AG10803 (cell line): Measurements from ENCODE around the gene CNNM3.

Source experiments
- DNase-seq: peaks from one replicate; pipeline ENCODE4 v3.0.0; 2010; ENCODE audit warnings: low read depth
- H3K4me3 ChIP-seq: 2 replicates; pipeline ENCODE4 v1.5.1; 2011; ENCODE audit warnings: mild to moderate bottlenecking, low read length, control low read depth
- TF ChIP-seq, protein P1 (sequence below): conservative IDR thresholded peaks from 2 replicates; pipeline ENCODE4 v1.5.1; 2011; ENCODE audit warnings: mild to moderate bottlenecking, low read length, control low read depth, inconsistent platforms

The CNNM3 gene

DNA sequence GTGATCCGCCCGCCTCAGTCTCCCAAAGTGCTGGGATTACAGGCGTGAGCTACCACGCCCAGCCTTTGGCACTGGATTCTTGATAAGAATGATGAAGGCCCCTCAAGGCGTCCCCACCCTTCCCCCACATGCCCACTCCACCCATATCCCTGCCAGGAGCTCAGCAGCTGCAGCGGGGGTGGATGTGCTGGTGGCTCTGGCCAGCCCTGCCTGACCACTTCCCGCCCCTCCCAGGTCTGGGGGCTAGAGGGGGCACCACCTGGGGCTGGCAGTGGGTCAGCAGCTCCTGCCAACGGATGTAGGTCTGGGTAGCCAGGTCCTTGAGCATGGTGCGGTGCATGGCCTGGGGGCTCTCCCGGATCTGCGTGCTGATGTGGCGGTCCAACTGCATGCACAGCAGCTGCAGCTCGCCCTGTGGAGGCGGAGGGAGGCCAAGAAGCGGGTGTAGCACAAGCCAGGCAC, 61.6 kb downstream of the CNNM3 start:
- no peak overlapping the region for H3K4me3 ChIP-seq
- TF ChIP-seq, protein P1, sequence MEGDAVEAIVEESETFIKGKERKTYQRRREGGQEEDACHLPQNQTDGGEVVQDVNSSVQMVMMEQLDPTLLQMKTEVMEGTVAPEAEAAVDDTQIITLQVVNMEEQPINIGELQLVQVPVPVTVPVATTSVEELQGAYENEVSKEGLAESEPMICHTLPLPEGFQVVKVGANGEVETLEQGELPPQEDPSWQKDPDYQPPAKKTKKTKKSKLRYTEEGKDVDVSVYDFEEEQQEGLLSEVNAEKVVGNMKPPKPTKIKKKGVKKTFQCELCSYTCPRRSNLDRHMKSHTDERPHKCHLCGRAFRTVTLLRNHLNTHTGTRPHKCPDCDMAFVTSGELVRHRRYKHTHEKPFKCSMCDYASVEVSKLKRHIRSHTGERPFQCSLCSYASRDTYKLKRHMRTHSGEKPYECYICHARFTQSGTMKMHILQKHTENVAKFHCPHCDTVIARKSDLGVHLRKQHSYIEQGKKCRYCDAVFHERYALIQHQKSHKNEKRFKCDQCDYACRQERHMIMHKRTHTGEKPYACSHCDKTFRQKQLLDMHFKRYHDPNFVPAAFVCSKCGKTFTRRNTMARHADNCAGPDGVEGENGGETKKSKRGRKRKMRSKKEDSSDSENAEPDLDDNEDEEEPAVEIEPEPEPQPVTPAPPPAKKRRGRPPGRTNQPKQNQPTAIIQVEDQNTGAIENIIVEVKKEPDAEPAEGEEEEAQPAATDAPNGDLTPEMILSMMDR = no peak
- no peak for DNase-seq

DNA sequence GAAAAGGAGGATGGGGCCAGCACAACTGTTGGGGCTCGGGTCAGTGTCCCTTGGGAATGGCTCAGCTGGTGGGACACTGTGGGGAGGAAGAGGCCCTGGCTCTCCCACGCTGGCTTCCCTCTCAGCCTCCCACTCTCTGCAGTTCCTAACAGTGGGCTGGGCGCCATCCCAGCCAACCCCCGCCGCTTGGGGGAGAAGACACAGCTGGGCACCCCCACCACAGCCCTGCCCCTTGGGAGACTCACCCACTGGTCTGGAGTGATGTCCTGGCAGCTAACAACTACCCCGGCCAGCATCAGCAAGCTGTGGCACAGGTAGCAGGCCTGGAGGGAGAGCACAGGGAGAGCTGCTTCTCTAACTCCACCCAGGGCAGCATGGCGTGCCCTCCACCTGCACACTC, 62.1 kb downstream of the CNNM3 start:
- TF ChIP-seq, protein P1 = no peak
- DNase-seq = no peak
- H3K4me3 ChIP-seq = no peak overlapping the region

DNA sequence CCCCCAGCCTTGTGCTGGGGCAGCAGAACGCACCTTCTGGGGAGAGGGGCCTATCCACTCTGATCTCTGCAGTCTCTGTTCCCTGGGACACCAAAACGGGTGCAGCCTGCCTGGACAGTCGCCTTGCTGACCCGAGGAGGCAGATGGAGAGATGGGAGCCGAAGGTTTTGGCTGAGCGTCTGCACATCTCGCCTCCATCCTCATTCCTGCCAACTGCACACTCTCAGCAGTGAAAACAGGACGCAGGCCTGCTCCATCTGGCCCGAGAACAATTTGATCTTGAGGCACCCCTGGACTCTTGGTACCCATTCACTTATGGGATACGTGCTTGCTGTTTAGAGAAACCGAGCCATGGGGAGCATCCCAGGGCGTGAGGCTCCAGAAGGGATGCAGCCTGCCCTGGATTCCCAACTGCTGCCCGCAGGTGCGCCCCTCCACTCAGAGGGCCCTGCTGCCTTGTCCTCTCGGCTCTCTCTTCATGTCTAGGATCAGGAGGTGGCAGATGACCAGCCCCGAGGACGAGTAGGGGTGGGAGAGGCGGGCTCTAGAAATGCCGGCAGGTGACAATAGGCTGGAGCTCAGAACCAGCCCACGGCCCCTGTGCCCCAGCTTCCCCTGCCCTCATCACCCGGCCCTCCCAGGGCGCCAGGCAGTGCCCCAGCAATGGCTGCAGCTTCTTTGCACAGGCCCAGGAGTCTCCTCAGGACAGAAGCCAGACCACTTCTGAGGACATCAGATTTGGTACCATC, 62.9 kb downstream of the CNNM3 start:
- no peak for DNase-seq
- TF ChIP-seq, protein P1 = no peak
- H3K4me3 ChIP-seq = no peak overlapping the region

DNA sequence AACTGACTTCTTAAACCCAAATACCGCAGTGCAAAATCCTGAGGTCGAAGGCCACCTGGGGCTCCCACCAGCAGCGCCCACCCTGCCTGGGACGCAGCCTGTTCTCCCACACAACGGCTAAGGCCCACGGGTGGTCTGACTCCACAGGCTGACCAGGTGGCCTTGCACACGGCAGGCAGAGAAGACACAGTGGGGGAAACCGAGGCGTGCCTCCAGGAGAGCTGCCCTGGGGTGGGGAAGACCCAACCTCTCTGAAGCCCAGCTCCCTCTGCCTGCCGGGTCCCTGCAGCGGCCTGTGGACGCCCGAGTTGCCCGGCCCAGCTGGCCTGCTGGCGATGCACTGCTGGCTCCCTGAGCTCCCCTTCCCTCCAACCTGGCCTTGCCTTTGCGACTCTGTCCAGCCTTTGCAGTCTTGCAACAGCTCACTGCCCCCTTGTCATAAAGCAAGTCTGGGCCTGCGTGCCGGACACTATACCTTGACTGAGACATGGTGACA, 63.5 kb downstream of the CNNM3 start:
- TF ChIP-seq, protein P1 = no peak
- DNase-seq = no peak
- H3K4me3 ChIP-seq = no peak overlapping the region

DNA sequence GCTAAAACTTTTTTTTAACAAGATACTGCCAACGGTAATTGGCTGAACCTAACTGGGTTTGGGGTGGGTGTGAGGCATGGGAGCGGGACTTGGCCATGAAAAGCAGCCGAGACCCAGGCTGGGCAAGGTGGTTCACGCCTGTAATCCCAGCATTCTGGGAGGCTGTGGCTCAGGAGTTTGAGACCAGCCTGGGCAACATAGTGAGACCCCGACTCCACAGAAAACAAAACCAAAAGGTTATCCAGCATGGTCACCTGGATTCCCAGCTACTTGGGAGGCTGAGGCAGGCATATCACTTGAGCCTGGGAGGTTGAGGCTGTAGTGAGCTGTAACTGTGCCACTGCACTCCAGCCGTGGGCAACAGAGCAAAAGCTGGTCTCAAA, 64.8 kb downstream of the CNNM3 start:
- H3K4me3 ChIP-seq = no peak overlapping the region
- TF ChIP-seq, protein P1 = no peak
- DNase-seq = no peak

DNA sequence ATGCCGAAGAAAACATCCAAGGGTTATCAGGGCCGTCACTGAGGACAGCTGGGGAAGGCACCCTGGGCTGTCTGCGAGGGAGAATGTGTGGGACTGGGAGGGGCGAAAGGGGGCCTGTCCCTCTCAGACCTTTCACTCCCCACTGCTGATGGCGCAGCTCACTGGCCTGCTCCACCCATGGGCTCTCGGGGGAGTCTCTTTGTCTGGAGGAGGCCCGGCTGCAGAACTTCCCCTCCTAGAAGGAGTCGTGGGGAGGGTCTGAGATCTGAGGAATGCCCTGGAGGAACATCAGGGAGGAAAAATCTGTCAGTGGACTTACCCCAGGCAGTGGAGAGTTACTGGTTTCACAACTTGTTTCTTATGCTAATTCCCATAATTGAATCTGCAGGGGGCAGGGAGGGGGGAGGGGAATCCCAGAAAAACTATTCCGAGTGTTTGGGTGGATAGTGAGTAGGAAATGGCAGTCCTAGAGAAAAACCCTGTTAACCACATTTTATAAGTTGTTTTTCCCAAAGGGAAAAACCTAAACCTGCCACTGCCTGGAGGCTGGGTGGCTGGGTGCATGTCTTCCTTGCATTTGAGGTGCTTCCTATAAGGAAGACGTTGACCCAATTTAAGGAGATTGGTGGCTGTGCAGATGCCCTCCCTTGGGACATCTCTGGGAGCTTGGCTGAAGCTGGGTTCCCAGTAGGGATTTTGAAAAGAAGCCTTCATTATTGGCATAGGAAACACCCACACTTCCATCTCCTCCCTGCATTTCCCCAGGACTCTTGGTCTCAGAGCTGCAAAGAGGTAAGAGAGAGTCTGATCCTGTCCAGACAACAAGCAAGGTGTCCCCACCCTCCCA, 65.5 kb downstream of the CNNM3 start:
- DNase-seq = no peak
- H3K4me3 ChIP-seq = no peak overlapping the region
- TF ChIP-seq, protein P1 = no peak

DNA sequence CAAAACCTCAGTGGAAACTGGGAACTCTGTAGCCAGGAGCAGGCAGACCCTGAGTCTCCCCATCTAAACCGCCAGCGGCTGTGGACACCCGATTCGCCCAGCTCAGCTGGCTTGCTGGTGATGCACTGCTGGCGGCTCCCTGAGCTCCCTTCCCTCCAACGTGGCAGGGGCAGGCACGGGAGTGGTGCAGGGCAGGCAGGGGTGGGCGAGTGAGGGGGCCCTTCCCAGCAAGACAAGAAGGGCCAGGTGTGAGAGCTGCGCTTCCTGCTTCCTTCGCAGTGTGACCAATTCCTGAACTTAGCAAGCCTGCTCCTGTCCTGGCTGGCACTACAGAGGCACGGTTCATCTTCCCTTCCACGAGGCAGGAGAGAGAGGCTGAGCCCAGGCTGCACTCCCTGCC, 66.2 kb downstream of the CNNM3 start:
- H3K4me3 ChIP-seq = no peak overlapping the region
- DNase-seq = no peak

More for the DNA sequence above, 66.2 kb downstream of the CNNM3 start:
- TF ChIP-seq, protein P1 = no peak
